ENCODE results near the gene SLC1A2. TPM values are rescaled to one million over a fixed set of nuclear protein-coding genes. Genes with fewer than 3 reads are reported as not detected.

The SLC1A2 gene
- total RNA-seq, 1 donor from 2014 or later: 1.9 TPM

GRCh38 chr11:35327829-35328228 lies 91.5 kb downstream of the SLC1A2 start:
- no peak overlapping the region for H3K27ac Mint-ChIP-seq
- H3K4me1 Mint-ChIP-seq: no peaks in the 10 kb centered on the region
- no peaks in the 10 kb centered on the region for H3K36me3 Mint-ChIP-seq
- peaks cover 12% of the 10 kb centered on the region for H3K9me3 Mint-ChIP-seq
- H3K27me3 Mint-ChIP-seq (ENCODE audit: low read depth): peaks cover 17% of the 10 kb centered on the region
- TF ChIP-seq CTCF (IDR thresholded peaks at IDR 0.05; ENCODE audit: unreplicated experiment): no peak
- H3K4me3 Mint-ChIP-seq: no peak overlapping the region
- DNase-seq (ENCODE audit: low spot score in 2 of 2, unreplicated experiment in 2 of 2): no peak

- DNase-seq (ENCODE audit: low spot score in 2 of 2, unreplicated experiment in 2 of 2): no peak
- Mint-ChIP-seq H3K36me3 (no peaks in the 10 kb centered on the region), H3K27ac (no peak overlapping the region), H3K4me1 (no peaks in the 10 kb centered on the region), H3K27me3 (ENCODE audit: low read depth) (peaks cover 20% of the 10 kb centered on the region), H3K4me3 (no peak overlapping the region), H3K9me3 (peaks cover 3% of the 10 kb centered on the region)
- no peak for TF ChIP-seq CTCF (IDR thresholded peaks at IDR 0.05; ENCODE audit: unreplicated experiment)
Observed at GRCh38 chr11:35326266-35326879, 93.0 kb downstream of the SLC1A2 start.

- Mint-ChIP-seq H3K27ac (no peak overlapping the region), H3K9me3 (peaks cover 3% of the 10 kb centered on the region), H3K4me1 (peaks cover 3% of the 10 kb centered on the region), H3K27me3 (ENCODE audit: low read depth) (peaks cover 20% of the 10 kb centered on the region), H3K4me3 (no peak overlapping the region), H3K36me3 (no peaks in the 10 kb centered on the region)
- TF ChIP-seq CTCF (IDR thresholded peaks at IDR 0.05; ENCODE audit: unreplicated experiment): no peak
- no peak for DNase-seq (ENCODE audit: low spot score in 2 of 2, unreplicated experiment in 2 of 2)
Observed at GRCh38 chr11:35324981-35325380, 94.4 kb downstream of the SLC1A2 start.

- Mint-ChIP-seq H3K27me3 (ENCODE audit: low read depth) (peaks cover 20% of the 10 kb centered on the region), H3K4me1 (peaks cover 8% of the 10 kb centered on the region), H3K9me3 (peaks cover 3% of the 10 kb centered on the region), H3K36me3 (no peaks in the 10 kb centered on the region), H3K27ac (no peak overlapping the region), H3K4me3 (no peak overlapping the region)
- TF ChIP-seq CTCF (IDR thresholded peaks at IDR 0.05; ENCODE audit: unreplicated experiment): no peak
- DNase-seq (ENCODE audit: low spot score in 2 of 2, unreplicated experiment in 2 of 2): no peak
Observed at GRCh38 chr11:35324183-35324886, 95.0 kb downstream of the SLC1A2 start.

GRCh38 chr11:35323076-35323868 lies 96.1 kb downstream of the SLC1A2 start:
- no peak for DNase-seq (ENCODE audit: low spot score in 2 of 2, unreplicated experiment in 2 of 2)
- Mint-ChIP-seq H3K36me3 (no peaks in the 10 kb centered on the region), H3K4me1 (peaks cover 13% of the 10 kb centered on the region), H3K27me3 (ENCODE audit: low read depth) (peaks cover 20% of the 10 kb centered on the region), H3K27ac (no peak overlapping the region), H3K4me3 (no peak overlapping the region), H3K9me3 (peaks cover 3% of the 10 kb centered on the region)
- TF ChIP-seq CTCF (IDR thresholded peaks at IDR 0.05; ENCODE audit: unreplicated experiment): no peak

Data from mesothelial cell of epicardium (in vitro differentiated cells).